GM12891 (cell line): Measurements from ENCODE around the gene SYNE2.
A peak's percentile ranks its signal among the peaks of the same experiment; 100 is the strongest.
"Not testable (repeated sequence)": the region's sequence is repeated elsewhere in the genome, so short reads cannot be mapped to it uniquely, and the experiment has no call there.

Experiments used
- DNase-seq: peaks from one replicate; pipeline ENCODE4 v3.0.0; 2011; ENCODE audit warnings: low spot score; ENCODE audit not compliant: insufficient read length
- FAIRE-seq: peaks from 2 replicates; lab custom pipeline; 2011; peaks lifted over from hg19 to GRCh38; lab: Jason Lieb, UNC
- PAX5 ChIP-seq: IDR thresholded peaks from 2 replicates; pipeline ENCODE4 v1.6.1; 2011; ENCODE audit warnings: low read length, moderate library complexity, mild to moderate bottlenecking; ENCODE audit not compliant: insufficient read depth, severe bottlenecking
- POLR2A ChIP-seq: IDR thresholded peaks from 2 replicates; pipeline ENCODE4 v1.6.1; 2011; ENCODE audit warnings: low read depth, low read length, control low read depth
- POLR2AphosphoS5 ChIP-seq: IDR thresholded peaks from 2 replicates; pipeline ENCODE4 v1.6.1; 2011; ENCODE audit warnings: low read depth, low read length, control low read depth
- POU2F2 ChIP-seq: IDR thresholded peaks from 2 replicates; pipeline ENCODE4 v1.6.1; 2011; ENCODE audit warnings: low read depth, mild to moderate bottlenecking, control low read depth, low read length, moderate library complexity
- SPI1 ChIP-seq: IDR thresholded peaks from 2 replicates; pipeline ENCODE4 v1.6.1; 2011; ENCODE audit warnings: low read depth, low read length, control low read depth
- TAF1 ChIP-seq: IDR thresholded peaks from 2 replicates; pipeline ENCODE4 v1.6.1; 2011; ENCODE audit warnings: low read depth, low read length, control low read depth

The SYNE2 gene

DNA sequence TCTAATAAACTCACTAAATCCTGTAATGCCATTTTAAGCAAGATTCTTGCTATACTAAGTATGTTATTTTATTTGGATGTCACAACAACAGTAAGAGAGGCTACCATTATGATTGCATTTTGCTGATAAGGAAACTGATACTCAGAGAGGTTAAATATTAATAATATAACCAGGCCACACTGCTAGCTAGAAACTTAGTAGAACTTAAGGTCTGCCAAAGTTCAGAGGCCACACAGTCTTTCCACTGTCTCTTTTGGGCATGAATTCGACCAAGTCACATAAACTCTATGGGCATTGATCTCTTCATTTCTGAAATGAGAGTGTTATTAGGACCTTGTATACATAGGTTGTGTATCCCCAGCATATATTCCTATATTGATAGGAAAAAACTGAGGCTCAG is 147.9 kb downstream of the SYNE2 start:
- DNase-seq (no peak), FAIRE-seq (no peak)
- no peak for TF ChIP-seq SPI1
- TF ChIP-seq POU2F2, result no peak
- TF ChIP-seq TAF1, result no peak
- TF ChIP-seq PAX5, result no peak
- TF ChIP-seq POLR2AphosphoS5, result no peak
- TF ChIP-seq POLR2A, result no peak

DNA sequence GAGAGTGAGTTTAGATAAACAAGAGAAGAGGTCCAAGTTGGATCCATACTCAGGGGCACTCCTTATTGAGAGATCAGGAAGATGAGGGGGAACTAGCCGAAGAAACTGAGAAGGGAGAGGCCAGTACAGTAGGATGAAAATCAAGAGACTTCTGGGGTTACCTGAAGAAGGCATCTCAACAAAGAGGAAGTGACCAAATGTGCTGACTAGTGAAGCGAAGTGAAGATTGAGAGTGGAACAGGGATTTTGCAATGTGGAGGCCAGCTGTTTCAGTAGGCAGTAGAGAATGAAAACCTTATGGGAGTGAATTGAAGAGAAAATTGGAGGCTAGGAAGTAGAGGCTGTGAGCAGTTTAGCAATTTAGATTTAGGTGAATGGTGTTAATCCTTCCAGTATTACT is 153.0 kb downstream of the SYNE2 start:
- peak; percentile 28 for FAIRE-seq
- DNase-seq, result peak; percentile 5
- TF ChIP-seq SPI1, result peak; percentile 88
- no peak for TF ChIP-seq POLR2AphosphoS5

DNA sequence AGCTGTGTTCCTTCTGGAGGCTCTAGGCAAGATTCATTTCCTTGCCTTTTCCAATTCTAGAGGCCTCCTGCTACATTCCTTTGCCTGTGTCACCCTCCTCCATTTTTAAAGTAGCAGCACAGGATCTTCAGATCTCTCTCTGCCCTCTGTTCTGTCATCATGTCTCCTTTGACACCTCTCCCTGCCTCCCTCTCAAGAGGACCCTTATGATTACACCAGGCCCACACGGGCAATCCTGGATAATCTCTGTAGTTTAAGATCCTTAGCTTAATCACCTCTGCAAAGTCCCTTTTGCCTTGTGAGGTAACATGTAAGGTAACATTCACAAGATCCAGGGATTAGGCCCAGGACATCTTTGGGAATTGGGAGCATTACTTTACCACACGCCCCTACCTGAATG is 155.2 kb downstream of the SYNE2 start:
- FAIRE-seq (no peak), DNase-seq (no peak)
- TF ChIP-seq POLR2A, result no peak
- TF ChIP-seq PAX5, result no peak
- no peak for TF ChIP-seq POU2F2
- TF ChIP-seq TAF1, result no peak
- TF ChIP-seq SPI1, result no peak
- no peak for TF ChIP-seq POLR2AphosphoS5

DNA sequence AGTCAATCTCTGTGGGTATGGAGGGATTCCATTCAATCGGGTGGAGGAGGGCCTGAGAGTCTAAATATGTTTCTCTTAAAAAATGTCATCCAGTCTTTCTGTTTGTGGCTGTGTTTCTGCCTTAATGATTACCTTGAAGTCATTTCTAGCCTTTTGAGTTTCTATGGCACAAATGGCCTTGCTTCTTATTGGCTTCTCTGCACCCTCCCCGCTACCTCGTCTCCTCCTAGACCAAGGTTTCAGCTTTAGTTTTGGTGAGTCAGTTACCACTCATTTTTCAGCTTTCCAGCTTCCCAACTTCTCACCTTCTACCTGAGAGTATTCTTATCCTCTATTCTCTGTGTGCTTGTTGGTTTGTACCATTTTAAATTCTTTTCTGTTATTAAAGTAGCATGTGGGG is 159.2 kb downstream of the SYNE2 start:
- DNase-seq (no peak), FAIRE-seq (no peak)
- TF ChIP-seq SPI1, result no peak
- no peak for TF ChIP-seq POLR2A
- TF ChIP-seq PAX5, result no peak

DNA sequence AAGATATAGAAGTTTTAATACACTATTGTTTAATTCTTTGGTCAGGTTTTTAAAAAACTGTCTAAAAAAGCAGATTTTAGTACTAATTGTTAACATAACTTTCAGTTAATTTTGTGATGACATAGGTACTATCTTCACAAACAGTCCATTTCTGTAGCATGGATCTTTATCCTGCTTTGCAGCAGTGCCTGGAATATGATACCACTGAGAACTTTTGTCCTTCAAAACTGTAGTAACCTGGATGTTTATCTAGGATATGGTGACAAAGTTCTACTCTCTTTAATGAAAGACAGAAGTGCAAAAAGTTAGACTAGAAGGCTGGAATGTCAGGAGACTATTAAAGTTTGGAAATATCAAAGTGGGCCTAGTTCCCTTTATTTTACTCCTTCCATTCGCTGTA is 159.9 kb downstream of the SYNE2 start:
- FAIRE-seq (no peak), DNase-seq (no peak)
- TF ChIP-seq TAF1 (no peak), PAX5 (no peak), SPI1 (no peak), POU2F2 (no peak), POLR2AphosphoS5 (no peak)

DNA sequence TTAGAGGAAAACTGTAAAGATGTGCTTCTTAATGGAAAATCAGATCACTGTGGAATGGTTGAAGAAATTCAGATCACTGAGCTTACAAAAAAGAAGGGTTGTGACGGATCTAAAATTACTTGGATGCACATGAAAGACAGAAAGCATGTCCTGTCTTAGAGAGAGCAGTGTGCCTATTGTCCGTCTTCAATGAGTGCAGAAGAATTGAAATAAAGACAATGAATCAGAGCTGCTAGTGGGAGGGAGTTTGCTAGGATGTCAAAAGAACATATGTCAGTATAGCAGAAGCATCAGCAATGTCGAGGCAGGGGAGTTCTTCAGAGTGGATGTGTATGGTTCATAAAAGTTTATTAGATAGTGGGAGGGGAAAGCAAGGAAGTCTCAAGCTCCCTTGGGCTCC is 172.7 kb downstream of the SYNE2 start:
- FAIRE-seq (no peak), DNase-seq (no peak)
- TF ChIP-seq POLR2A (no peak), TAF1 (no peak), SPI1 (no peak), POU2F2 (no peak), PAX5 (no peak), POLR2AphosphoS5 (no peak)

DNA sequence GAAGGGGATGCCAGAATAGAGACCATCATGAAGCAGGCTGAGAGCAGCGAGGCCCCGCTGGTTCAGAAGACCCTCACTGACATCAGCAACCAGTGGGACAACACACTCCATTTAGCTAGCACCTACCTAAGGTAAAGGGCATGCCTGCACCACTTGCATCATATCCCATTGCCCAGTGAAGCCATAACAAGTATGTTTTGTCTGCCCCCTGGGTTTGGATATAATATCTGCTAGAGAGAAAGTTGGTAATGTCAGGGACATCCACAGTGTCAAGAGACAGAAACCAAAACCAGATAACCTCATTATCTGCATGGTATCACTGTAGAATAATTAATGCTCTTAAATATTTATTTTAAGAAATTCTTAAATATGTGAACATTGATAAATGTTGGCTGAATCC is 173.8 kb downstream of the SYNE2 start:
- DNase-seq (no peak), FAIRE-seq (no peak)
- no peak for TF ChIP-seq PAX5
- no peak for TF ChIP-seq POLR2AphosphoS5
- no peak for TF ChIP-seq TAF1

DNA sequence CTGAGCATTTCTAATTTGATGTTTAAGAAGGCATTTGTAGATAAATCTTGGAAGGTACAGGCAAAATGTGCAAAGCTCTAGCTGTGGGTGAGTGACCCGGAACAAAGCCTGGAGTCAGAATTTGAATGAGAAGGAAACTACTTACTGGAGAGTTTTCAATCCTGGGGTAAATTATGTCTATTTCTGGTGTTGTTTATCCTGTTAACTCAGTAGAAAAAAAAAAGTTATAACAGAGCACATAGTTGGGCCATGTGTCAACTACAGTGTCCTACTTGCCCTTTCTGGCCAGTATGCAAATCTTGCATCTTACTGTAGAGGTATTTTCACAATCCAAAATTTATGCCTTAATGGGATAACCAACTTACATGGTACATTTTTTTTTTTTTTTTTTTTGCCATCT is 182.3 kb downstream of the SYNE2 start:
- TF ChIP-seq POLR2A (no peak), SPI1 (no peak), TAF1 (no peak), PAX5 (no peak), POU2F2 (no peak), POLR2AphosphoS5 (no peak)
- DNase-seq (no peak), FAIRE-seq (no peak)

DNA sequence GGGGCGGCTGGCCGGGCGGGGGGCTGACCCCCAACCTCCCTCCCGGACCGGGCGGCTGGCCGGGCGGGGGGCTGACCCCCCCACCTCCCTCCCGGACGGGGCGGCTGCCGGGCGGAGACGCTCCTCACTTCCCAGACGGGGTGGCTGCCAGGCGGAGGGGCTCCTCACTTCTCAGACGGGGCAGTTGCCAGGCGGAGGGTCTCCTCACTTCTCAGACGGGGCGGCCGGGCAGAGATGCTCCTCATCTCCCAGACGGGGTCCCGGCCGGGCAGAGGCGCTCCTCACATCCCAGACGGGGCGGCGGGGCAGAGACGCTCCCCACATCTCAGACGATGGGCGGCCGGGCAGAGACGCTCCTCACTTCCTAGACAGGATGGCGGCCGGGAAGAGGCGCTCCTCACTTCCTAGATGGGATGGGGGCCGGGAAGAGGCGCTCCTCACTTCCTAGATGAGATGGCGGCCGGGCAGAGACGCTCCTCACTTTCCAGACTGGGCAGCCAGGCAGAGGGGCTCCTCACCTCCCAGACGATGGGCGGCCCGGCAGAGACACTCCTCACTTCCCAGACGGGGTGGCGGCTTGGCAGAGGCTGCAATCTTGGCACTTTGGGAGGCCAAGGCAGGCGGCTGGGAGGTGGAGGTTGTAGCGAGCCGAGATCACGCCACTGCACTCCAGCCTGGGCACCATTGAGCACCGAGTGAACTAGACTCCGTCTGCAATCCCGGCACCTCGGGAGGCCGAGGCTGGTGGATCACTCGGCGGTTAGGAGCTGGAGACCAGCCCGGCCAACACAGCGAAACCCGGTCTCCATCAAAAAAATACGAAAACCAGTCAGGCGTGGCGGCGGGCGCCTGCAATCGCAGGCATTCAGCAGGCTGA is 185.3 kb downstream of the SYNE2 start:
- FAIRE-seq, DNase-seq: not testable (repeated sequence)

DNA sequence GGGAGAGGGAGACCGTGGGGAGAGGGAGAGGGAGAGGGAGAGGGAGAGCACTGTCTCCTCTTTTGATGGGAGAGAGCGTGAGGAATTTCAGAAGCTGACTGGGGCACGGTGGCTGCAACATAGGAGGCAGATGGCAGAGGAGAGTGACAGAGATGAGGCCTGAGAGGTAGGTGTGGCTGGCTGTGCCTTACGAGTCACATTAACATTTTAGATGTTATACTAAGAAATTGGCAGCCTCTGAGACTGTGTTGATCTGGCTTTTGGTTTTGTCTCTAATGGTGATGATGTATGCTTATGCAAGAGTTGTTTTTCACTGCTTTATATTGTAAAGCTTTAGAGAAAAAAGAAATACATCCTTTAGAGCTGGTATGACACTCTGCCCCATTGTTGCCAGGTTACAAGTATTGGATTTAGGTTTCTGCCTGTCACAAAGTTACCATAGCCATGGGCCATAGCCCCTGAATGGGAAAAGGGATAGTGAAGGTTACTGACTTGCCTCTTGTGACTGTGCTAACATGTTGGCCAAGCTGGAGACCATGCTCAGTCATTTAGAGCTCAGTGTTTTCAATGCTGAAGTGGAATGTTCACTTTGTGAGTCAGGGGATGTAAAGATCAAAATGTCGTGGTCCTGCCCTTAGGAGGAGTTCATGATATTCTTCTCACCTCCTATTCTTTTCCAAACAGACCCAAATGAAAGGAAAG is 186.2 kb downstream of the SYNE2 start:
- DNase-seq (no peak), FAIRE-seq (no peak)
- no peak for TF ChIP-seq SPI1
- TF ChIP-seq TAF1, result no peak
- TF ChIP-seq POU2F2, result no peak
- TF ChIP-seq POLR2A, result no peak
- TF ChIP-seq POLR2AphosphoS5, result no peak
- TF ChIP-seq PAX5, result no peak
